ENCODE data around the gene ST6GALNAC2. TPM values are rescaled to one million over a fixed set of nuclear protein-coding genes. Genes with fewer than 3 reads are reported as not detected.
"Not testable (repeated sequence)": the region's sequence is repeated elsewhere in the genome, so short reads cannot be mapped to it uniquely, and the experiment has no call there.

Gene ST6GALNAC2
- total RNA-seq, 1 donor from 2014 or later = 0.62 TPM

DNA sequence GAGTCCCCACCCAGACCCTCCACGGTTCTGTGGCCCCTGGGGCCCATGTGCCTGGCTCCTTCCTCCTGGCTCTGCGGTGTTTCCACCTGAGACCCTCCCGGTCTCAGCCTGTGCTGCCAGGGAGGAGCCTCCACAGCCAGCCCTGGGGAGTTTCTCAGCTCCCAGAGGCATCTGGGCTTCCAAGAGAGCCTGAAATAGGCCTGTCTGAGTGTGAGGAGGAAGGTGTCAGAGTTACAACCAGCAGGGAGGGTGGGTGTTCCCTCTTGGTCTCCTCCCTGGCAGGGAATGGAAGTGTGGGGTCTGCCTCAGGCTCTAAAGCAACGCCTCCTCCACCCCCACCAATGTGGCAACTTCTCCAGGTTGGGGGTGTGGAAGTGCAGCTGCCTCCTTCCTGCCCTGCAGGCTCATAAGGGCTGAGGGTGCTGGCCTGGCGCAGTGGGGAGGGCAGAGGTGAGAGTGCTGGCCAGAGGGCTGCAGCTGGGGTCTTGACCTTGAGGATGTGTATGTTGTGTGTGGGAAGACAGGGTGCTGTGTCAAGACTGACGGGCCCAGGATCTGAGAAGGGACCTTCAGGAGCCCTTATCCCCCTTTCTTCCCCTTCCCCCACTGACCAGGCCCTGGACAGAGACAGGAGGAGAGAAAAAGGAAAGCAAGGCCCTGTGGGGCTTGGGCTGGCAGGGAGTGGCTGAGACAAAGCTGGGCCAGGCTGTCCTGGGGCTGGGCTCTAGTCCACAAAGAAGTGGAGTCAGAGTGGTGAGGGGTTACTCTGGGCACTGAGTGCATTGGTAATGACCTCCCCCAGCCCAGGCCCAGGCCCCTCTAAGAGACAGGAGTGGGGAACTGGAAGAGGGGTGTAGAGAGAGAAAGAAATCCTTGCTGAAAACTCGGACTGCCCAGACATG is 50.6 kb downstream of the ST6GALNAC2 start:
- H3K36me3 Mint-ChIP-seq (ENCODE audit: insufficient read depth) = no peaks in the 10 kb centered on the region
- H3K4me3 Mint-ChIP-seq (ENCODE audit: low read depth) = no peak overlapping the region
- H3K27me3 Mint-ChIP-seq = peaks cover 60% of the 10 kb centered on the region
- H3K4me1 Mint-ChIP-seq (ENCODE audit: low read depth) = peaks cover 10% of the 10 kb centered on the region
- TF ChIP-seq, protein P1, sequence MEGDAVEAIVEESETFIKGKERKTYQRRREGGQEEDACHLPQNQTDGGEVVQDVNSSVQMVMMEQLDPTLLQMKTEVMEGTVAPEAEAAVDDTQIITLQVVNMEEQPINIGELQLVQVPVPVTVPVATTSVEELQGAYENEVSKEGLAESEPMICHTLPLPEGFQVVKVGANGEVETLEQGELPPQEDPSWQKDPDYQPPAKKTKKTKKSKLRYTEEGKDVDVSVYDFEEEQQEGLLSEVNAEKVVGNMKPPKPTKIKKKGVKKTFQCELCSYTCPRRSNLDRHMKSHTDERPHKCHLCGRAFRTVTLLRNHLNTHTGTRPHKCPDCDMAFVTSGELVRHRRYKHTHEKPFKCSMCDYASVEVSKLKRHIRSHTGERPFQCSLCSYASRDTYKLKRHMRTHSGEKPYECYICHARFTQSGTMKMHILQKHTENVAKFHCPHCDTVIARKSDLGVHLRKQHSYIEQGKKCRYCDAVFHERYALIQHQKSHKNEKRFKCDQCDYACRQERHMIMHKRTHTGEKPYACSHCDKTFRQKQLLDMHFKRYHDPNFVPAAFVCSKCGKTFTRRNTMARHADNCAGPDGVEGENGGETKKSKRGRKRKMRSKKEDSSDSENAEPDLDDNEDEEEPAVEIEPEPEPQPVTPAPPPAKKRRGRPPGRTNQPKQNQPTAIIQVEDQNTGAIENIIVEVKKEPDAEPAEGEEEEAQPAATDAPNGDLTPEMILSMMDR (IDR thresholded peaks at IDR 0.05; ENCODE audit: unreplicated experiment) = no peak
- no peak overlapping the region for H3K27ac Mint-ChIP-seq
- no peaks in the 10 kb centered on the region for H3K9me3 Mint-ChIP-seq (ENCODE audit: low read depth)
- DNase-seq (ENCODE audit: low spot score, unreplicated experiment) = no peak

DNA sequence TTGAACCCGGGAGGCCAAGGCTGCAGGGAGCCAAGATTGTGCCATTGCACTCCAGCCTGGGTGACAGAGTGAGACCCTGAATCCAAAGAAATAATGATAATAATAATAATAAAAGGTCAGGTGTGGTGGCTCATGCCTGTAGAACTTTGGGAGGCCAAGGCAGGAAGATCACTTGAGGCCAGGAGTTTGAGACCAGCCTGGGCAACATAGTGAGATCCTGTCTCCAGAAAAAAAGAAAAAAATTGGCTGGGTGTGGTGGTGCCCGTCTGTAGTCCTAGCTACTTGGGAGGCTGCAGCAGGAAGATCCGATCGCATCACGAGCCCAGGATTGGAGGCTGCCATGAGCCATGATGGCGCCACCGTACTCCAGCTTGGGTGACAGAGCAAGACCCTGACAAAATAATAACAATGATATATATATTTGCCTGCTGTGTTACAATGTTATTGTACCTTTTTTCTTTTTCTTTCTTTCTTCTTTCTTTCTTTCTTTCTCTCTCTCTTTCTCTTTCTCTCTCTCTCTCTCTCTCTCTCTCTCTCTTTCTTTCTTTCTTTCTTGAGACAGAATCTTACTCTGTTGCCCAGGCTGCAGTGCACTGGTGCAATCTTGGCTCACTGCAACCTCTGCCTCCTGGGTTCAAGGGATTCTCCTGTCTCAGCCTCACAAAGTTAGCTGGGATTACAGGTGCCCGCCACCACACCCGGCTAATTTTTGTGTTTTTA is 51.9 kb downstream of the ST6GALNAC2 start:
- not testable (repeated sequence) for H3K4me1 Mint-ChIP-seq (ENCODE audit: low read depth); H3K9me3 Mint-ChIP-seq (ENCODE audit: low read depth); H3K27ac Mint-ChIP-seq; H3K36me3 Mint-ChIP-seq (ENCODE audit: insufficient read depth); DNase-seq (ENCODE audit: low spot score, unreplicated experiment); H3K4me3 Mint-ChIP-seq (ENCODE audit: low read depth)
- H3K27me3 Mint-ChIP-seq = peaks cover 50% of the 10 kb centered on the region

DNA sequence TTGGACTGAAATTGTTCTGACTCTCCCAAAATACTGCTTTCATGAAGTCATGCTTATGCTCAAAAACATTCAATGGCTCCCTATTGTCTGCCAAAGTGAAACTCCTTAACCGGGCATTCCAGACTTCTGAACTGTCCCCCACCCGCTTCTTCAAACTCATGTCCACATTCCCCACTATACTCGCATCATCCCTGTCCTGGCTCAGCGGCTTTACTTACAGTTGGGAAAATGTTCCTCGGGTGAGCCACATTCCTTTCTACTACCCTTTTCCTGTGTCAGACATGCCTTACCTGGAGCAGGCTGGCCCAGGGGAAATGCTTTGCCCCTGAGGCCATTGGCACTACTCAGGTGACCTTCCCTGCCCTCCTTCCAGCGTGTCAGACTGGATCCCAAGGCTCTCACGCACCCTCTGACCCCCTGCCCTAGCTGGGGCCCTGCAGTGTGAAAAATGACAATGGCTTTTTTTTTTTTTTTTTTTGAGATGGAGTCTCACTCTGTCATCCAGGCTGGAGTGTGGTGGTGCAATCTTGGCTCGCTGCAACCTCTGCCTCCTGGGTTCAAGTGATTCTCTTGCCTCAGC is 53.5 kb downstream of the ST6GALNAC2 start:
- H3K9me3 Mint-ChIP-seq (ENCODE audit: low read depth) = no peaks in the 10 kb centered on the region
- no peak overlapping the region for H3K4me3 Mint-ChIP-seq (ENCODE audit: low read depth)
- no peaks in the 10 kb centered on the region for H3K36me3 Mint-ChIP-seq (ENCODE audit: insufficient read depth)
- H3K4me1 Mint-ChIP-seq (ENCODE audit: low read depth) = peaks cover 12% of the 10 kb centered on the region
- TF ChIP-seq, protein P1 (IDR thresholded peaks at IDR 0.05; ENCODE audit: unreplicated experiment) = no peak
- peak overlapping the region; percentile 3 for H3K27ac Mint-ChIP-seq
- DNase-seq (ENCODE audit: low spot score, unreplicated experiment) = no peak
- H3K27me3 Mint-ChIP-seq = peaks cover 44% of the 10 kb centered on the region

DNA sequence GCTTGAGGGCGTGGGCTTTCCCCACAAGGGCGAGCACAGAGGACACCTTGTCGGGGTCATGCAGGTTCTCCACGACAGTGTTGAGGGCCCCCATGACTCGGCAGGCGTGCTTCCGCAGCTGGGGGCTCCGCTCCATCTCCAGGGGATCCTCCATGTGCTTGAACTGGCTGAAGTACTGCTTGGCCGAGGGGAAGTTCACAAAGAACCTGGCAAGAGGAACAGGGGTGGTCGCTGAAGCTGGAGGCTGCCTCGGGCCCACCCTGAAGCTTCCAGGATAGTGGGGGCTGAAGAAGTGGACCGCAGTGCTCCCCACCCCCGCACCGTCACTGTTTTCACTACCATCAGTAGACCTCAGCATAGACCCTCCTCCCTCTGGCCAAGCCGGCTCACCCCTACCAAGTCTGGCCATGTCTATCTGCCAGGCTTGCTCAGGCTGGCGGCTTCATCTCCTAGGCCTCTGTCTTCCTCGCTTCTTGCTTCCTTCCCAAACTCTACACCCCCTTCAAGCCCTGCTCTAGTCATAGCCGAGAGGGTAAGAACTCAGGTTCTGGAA is 54.1 kb downstream of the ST6GALNAC2 start:
- DNase-seq (ENCODE audit: low spot score, unreplicated experiment) = no peak
- Mint-ChIP-seq H3K27ac (peak overlapping the region; percentile 3), H3K27me3 (peaks cover 40% of the 10 kb centered on the region), H3K36me3 (ENCODE audit: insufficient read depth) (no peaks in the 10 kb centered on the region), H3K4me1 (ENCODE audit: low read depth) (peaks cover 12% of the 10 kb centered on the region), H3K9me3 (ENCODE audit: low read depth) (no peaks in the 10 kb centered on the region), H3K4me3 (ENCODE audit: low read depth) (no peak overlapping the region)
- TF ChIP-seq, protein P1 (IDR thresholded peaks at IDR 0.05; ENCODE audit: unreplicated experiment) = no peak

DNA sequence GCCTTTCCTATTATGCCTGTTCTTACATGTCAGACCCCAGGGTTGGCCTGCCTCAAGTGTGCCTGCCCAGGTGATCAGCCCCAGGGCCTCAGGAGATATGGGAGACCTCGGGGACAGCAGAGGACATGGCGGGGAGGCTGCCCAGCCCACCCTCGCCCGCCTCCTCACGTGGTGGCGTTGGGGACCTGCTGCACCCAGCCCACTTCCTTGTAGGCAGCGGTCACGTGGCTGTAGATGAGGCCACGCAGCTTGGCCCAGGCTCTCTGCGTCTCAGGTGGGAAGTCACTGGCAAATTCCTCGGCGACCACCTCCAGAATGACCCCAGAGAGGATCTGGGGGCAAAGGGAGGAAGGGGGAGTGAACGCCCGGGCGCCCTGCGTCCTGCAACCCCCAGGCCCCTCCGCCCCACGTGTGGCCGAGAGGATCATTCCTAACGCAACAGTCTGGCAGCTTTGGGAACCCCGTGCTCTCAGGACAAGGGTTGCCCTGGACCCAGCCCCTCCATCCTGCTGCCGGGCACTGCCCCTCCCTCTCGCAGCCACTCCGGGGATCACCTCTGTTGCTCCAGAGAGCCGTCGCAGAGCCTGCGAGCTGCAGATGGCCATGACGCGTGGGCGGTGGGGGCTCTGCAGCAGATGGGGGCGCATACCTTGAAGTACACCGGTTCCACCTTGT is 54.7 kb downstream of the ST6GALNAC2 start:
- H3K9me3 Mint-ChIP-seq (ENCODE audit: low read depth) = no peaks in the 10 kb centered on the region
- H3K27me3 Mint-ChIP-seq = peaks cover 34% of the 10 kb centered on the region
- no peak overlapping the region for H3K27ac Mint-ChIP-seq
- H3K4me3 Mint-ChIP-seq (ENCODE audit: low read depth) = no peak overlapping the region
- TF ChIP-seq, protein P1 (IDR thresholded peaks at IDR 0.05; ENCODE audit: unreplicated experiment) = no peak
- DNase-seq (ENCODE audit: low spot score, unreplicated experiment) = no peak
- no peaks in the 10 kb centered on the region for H3K36me3 Mint-ChIP-seq (ENCODE audit: insufficient read depth)
- peaks cover 12% of the 10 kb centered on the region for H3K4me1 Mint-ChIP-seq (ENCODE audit: low read depth)

All from progenitor cell of endocrine pancreas (in vitro differentiated cells).